Subcutaneous adipose tissue (tissue), 4 donors: Measurements from ENCODE around the gene IL1R1. TPM values are rescaled to one million over a fixed set of nuclear protein-coding genes. Genes with fewer than 3 reads are reported as not detected.

Experiments
- CTCF ChIP-seq: fragments of 450-650 bp; IDR thresholded peaks from one replicate; pipeline ENCODE4 v1.5.1; 2016; ENCODE audit warnings: low read depth, mild to moderate bottlenecking, control low read depth, antibody characterized with exemption, moderate library complexity
- total RNA-seq, 4 donors: library from RNA; depleted of rRNA; stranded (reverse); fragments of >200 nt; gene quantifications; one replicate each; pipeline ENCODE4 v1.1.0, GENCODE V29; 2016

IL1R1 gene
- total RNA-seq, 4 donors from 2014 or later, result 159 to 381 (median 193) TPM

- no peak for TF ChIP-seq CTCF
Measured at GRCh38 chr2:102171946-102172345, 29.4 kb downstream of the IL1R1 start.

DNA sequence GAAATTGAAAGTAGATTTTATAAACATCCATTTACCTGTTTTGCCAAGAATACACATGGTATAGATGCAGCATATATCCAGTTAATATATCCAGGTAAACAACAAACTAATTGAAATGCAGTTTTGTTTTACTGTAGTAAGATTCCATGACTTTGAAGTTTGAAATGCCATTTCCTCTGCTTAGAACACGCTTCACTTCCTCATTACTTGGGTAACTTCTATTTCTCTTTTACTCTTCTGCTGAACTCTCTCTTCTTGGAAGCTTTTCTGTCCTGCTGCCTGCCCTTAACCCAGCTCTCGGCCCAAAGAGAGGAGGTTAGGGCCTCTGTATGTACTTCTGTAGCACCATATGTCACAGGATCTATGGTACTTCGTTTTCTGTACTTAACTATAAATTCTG is 30.2 kb downstream of the IL1R1 start:
- TF ChIP-seq CTCF, result no peak

DNA sequence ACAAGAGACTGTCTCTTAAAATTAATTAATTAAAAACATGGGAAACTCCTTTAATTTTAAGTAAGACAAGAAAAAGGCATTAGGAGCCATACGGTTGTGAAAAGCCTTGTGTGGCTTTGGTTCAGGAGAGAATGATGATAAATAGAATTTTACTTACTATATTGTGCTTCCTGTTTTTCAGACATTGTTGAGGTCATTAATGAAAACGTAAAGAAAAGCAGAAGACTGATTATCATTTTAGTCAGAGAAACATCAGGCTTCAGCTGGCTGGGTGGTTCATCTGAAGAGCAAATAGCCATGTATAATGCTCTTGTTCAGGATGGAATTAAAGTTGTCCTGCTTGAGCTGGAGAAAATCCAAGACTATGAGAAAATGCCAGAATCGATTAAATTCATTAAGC is 33.6 kb downstream of the IL1R1 start:
- TF ChIP-seq CTCF, result no peak

- TF ChIP-seq CTCF, result no peak
Measured at GRCh38 chr2:102177814-102178478, 35.4 kb downstream of the IL1R1 start.

GRCh38 chr2:102179061-102179460 is 36.5 kb downstream of the IL1R1 start:
- no peak for TF ChIP-seq CTCF

- TF ChIP-seq CTCF, result no peak
Measured at GRCh38 chr2:102179788-102180686, 37.5 kb downstream of the IL1R1 start.

DNA sequence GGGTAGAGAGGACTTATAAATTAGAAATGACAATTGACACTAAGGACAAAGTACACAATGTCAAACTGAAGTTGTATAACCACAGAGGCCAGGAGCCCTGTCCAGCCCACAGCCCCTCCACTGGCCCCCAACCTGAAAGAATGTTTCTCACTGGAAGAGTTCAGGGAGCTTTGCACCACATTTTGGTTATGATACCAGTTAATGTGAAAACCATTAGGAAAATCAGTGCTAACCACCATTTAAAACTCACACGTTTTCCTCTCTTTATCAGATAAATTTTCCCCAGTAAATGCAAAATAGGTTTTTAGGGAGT is 38.1 kb downstream of the IL1R1 start:
- no peak for TF ChIP-seq CTCF
